Sigmoid colon (tissue), 4 donors: Measurements from ENCODE around the gene FCSK.

Source experiments
- CTCF ChIP-seq, 4 experiments: fragments of 450-650 bp in 3 of 4; fragments of 200-600 bp in 1 of 4; IDR thresholded peaks; one replicate each; pipeline ENCODE4 v1.5.1; 2016 to 2019; ENCODE audit warnings: antibody characterized with exemption in 4 of 4, mild to moderate bottlenecking in 3 of 4, moderate library complexity in 2 of 4
- EP300 ChIP-seq, 4 donors: sonication (generic); formaldehyde crosslinking; IDR thresholded peaks; one replicate each; pipeline ENCODE4 v1.6.1; 2017; ENCODE audit warnings: antibody characterized with exemption in 4 of 4
- POLR2A ChIP-seq, 2 donors: fragments of 450-650 bp; IDR thresholded peaks; one replicate each; pipeline ENCODE4 v1.6.1; 2016; ENCODE audit warnings: antibody characterized with exemption in 2 of 2, mild to moderate bottlenecking in 2 of 2, moderate library complexity in 2 of 2

DNA sequence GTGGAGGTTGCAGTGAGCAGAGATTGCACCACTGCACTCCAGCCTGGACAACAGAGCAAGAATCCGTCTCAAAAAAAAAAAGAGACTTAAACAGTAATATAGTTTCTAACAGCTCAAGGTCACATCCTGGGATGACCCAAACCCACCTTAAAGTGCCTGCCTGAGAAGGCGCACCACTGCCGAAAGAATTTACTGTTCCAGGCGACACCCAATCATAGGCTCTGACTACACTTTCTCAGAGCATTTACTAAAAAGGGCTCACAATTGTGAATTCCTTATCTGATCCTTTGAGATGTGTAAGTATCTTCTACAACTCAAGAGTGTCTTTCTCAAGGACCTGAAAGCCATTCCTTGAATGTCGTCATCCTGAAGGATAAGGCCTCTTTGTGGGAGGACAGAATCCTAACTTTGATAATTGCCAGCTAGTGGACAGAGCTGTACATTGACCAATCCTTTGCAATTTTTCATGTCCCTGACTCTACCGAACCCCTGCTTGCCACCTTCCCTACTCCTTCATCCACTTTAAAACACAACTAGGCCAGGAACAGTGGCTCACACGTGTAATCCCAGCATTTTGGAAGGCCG lies 12.9 kb upstream of the FCSK start:
- no peak for TF ChIP-seq POLR2A (IDR thresholded peaks at IDR 0.05)
- TF ChIP-seq CTCF (IDR thresholded peaks at IDR 0.05): no peak
- no peak for TF ChIP-seq EP300 (IDR thresholded peaks at IDR 0.05)
